ENCODE data around the gene CSNK1G3. TPM values are rescaled to one million over a fixed set of nuclear protein-coding genes. Genes with fewer than 3 reads are reported as not detected.

Gene CSNK1G3
- total and polyA plus RNA-seq, 2 of the 4 experiments (the other 2 are of a cell fraction), result 16.4 to 26.2 TPM

DNA sequence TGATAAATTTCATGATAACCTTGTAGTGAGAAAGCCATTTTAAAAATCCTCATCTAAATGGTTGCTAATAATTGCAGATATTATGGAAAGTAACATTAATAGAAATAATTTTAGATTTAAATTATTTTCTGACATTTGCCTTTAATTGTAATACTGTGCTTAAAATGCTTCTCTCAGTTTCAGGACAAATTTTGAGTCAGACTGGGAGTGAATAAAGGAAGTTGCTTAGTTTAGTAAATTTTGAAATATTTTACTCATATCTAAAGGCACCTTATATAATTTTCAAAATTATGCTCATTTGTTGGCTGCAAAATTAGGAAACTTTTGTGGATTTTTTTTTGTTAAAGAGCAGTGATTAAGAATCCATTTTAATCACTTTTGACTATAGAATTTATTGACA lies 93.8 kb downstream of the CSNK1G3 start:
- no peaks in the 10 kb centered on the region for H4K20me1 ChIP-seq (ENCODE audit: insufficient read depth, low read length)
- H4K5ac ChIP-seq (ENCODE audit: low read depth, low read length), result no peak overlapping the region
- H2BK15ac ChIP-seq (ENCODE audit: low read depth, low read length), result no peak overlapping the region
- BruUV-seq (replicated peaks), result no TSS peak
- ChIA-PET POLR2A (ENCODE audit: unreplicated experiment) (no interaction called here), CTCF (interaction anchor here (1.1 kb wide), 1 partner anchor 12 kb away, joined by 3 read pairs; no protein-coding TSS in a partner anchor)
- dilution Hi-C loops (cut with HindIII; ENCODE audit: low sequenced_read_pairs, unreplicated experiment), result no loop called here
- no peaks in the 10 kb centered on the region; the same call in 1 of the 2 replicates for H3K9me1 ChIP-seq (ENCODE audit: insufficient read depth, low read length)
- no peak for DNase-seq
- H2AK9ac ChIP-seq (replicated peaks; ENCODE audit: low read depth, low read length, poor library complexity), result no peak overlapping the region
- intact Hi-C loops (cut with micrococcal nuclease), result loop anchor here (10.0 kb wide), 1 partner anchor 211 kb away; no protein-coding TSS in a partner anchor
- H4K8ac ChIP-seq (ENCODE audit: low read depth in 2 of 2, low read length in 2 of 2), result no peak overlapping the region
- in situ Hi-C loops (cut with MboI; ENCODE audit: low sequenced_read_pairs), result loop anchor here (10.0 to 25.0 kb wide), 2 partner anchors 191 to 1094 kb away; no protein-coding TSS in a partner anchor
- no peak overlapping the region for H3K4me3 ChIP-seq (ENCODE audit: insufficient read depth, low read depth, low read length)
- H3K14ac ChIP-seq (replicated peaks; ENCODE audit: low read depth, low read length), result no peak overlapping the region
- H2AFZ ChIP-seq (replicated peaks; ENCODE audit: low read length, poor library complexity), result no peak overlapping the region
- H3K18ac ChIP-seq (ENCODE audit: low read depth, low read length), result no peak overlapping the region
- H3K9ac ChIP-seq (ENCODE audit: low read depth, low read length), result no peak overlapping the region
- H3K79me1 ChIP-seq (ENCODE audit: low read depth in 1 of 2, low read length in 2 of 2), result no peaks in the 10 kb centered on the region; a peak in 1 of 4 replicates
- no peak overlapping the region for H2AK5ac ChIP-seq (ENCODE audit: low read depth, low read length)
- no peak overlapping the region for H3K4ac ChIP-seq (ENCODE audit: low read depth, low read length)
- no peak for ATAC-seq (ENCODE audit: low read depth)
- H3K27ac ChIP-seq (ENCODE audit: insufficient read depth, low read length), result no peak overlapping the region
- no peak overlapping the region for H2BK120ac ChIP-seq (ENCODE audit: low read depth, low read length)
- H4K91ac ChIP-seq (ENCODE audit: insufficient read depth, low read depth, low read length), result no peak overlapping the region
- H3K56ac ChIP-seq (ENCODE audit: extremely low read depth, insufficient read depth, low read length), result no peak overlapping the region
- no peak overlapping the region for H2BK20ac ChIP-seq (ENCODE audit: low read depth, low read length)
- H3K4me2 ChIP-seq (ENCODE audit: low read depth, low read length), result no peak overlapping the region
- H3K36me3 ChIP-seq (ENCODE audit: control insufficient read depth, insufficient read depth, low read length), result 0 out of 2 replicates have a peak, but pooled peaks cover 4% of the 10 kb centered on the region
- TF ChIP-seq, protein P1, sequence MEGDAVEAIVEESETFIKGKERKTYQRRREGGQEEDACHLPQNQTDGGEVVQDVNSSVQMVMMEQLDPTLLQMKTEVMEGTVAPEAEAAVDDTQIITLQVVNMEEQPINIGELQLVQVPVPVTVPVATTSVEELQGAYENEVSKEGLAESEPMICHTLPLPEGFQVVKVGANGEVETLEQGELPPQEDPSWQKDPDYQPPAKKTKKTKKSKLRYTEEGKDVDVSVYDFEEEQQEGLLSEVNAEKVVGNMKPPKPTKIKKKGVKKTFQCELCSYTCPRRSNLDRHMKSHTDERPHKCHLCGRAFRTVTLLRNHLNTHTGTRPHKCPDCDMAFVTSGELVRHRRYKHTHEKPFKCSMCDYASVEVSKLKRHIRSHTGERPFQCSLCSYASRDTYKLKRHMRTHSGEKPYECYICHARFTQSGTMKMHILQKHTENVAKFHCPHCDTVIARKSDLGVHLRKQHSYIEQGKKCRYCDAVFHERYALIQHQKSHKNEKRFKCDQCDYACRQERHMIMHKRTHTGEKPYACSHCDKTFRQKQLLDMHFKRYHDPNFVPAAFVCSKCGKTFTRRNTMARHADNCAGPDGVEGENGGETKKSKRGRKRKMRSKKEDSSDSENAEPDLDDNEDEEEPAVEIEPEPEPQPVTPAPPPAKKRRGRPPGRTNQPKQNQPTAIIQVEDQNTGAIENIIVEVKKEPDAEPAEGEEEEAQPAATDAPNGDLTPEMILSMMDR (conservative IDR thresholded peaks at IDR 0.05; ENCODE audit: low read depth, low read length), result no peak
- no peaks in the 10 kb centered on the region for H3K27me3 ChIP-seq (ENCODE audit: control insufficient read depth, insufficient read depth, low read length)
- no peaks in the 10 kb centered on the region for H3K4me1 ChIP-seq (ENCODE audit: control insufficient read depth, insufficient read depth, low read length)
- H2BK5ac ChIP-seq (ENCODE audit: low read depth, low read length, poor library complexity, severe bottlenecking), result no peak overlapping the region
- H3K9me3 ChIP-seq (ENCODE audit: control insufficient read depth, insufficient read depth, low read length), result no peaks in the 10 kb centered on the region
- no peak overlapping the region for H3K23ac ChIP-seq (ENCODE audit: low read depth, low read length)

All from IMR-90 (cell line).